SJSA1 (cell line): ENCODE measurements around the gene ABCC6. TPM values are rescaled to one million over a fixed set of nuclear protein-coding genes. Genes with fewer than 3 reads are reported as not detected.
"Not testable (repeated sequence)": the region's sequence is repeated elsewhere in the genome, so short reads cannot be mapped to it uniquely, and the experiment has no call there.

Experiments used
- DNase-seq, 2 experiments: peaks; one replicate each; pipeline ENCODE4 v3.0.0-alpha.2; 2015 to 2020; ENCODE audit warnings: low spot score in 2 of 2, low read depth in 1 of 2
- H3K27ac ChIP-seq: fragments of 250-450 bp; sonication (Bioruptor Pico); 2 replicates; pipeline ENCODE4 v1.5.1; 2020; ENCODE audit warnings: mild to moderate bottlenecking, moderate library complexity
- H3K27me3 ChIP-seq: fragments of 250-450 bp; sonication (Bioruptor Pico); replicated peaks from 2 replicates; pipeline ENCODE4 v1.5.1; 2020; ENCODE audit warnings: mild to moderate bottlenecking, moderate library complexity
- H3K36me3 ChIP-seq: fragments of 250-450 bp; sonication (Bioruptor Pico); 2 replicates; pipeline ENCODE4 v1.5.1; 2020; ENCODE audit warnings: mild to moderate bottlenecking
- H3K4me1 ChIP-seq: fragments of 250-450 bp; sonication (Bioruptor Pico); replicated peaks from 2 replicates; pipeline ENCODE4 v1.6.1; 2021; ENCODE audit warnings: mild to moderate bottlenecking
- H3K4me3 ChIP-seq: fragments of 250-450 bp; sonication (Bioruptor Pico); 2 replicates; pipeline ENCODE4 v1.5.1; 2020; ENCODE audit warnings: mild to moderate bottlenecking
- H3K9me3 ChIP-seq: fragments of 250-450 bp; sonication (Bioruptor Pico); replicated peaks from 2 replicates; pipeline ENCODE4 v1.5.1; 2020; ENCODE audit warnings: mild to moderate bottlenecking
- total RNA-seq: library from RNA; depleted of rRNA; stranded (reverse); fragments of >200 nt; shearing (Covaris generic); gene quantifications from 2 replicates; pipeline ENCODE4 v1.2.3, GENCODE V29; 2014

ABCC6 gene
- total RNA-seq, 1 experiment from 2014 or later: not detected

DNA sequence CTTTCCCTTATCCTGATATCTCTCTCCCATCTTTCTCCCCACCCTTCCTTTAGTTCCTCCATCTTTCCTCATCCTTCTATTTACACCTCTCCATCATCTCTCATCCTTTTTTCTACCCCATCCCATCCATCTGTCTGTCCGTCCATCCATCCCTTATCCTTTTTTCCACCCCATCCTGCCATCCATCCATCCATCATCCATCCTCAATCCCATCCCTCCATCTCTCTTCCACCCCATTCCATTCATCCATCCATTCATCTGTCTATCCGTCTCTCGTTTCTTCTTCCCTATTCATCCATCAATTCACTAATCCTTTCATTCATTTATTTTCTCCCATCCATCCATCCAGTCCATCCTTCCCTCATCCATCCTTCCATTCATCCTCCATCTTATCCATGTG is 68.1 kb downstream of the ABCC6 start:
- Histone ChIP-seq H3K27me3 (no peaks in the 10 kb centered on the region), H3K9me3 (peaks cover 22% of the 10 kb centered on the region), H3K4me3 (no peak overlapping the region), H3K4me1 (no peaks in the 10 kb centered on the region), H3K36me3 (no peaks in the 10 kb centered on the region), H3K27ac (no peak overlapping the region)
- DNase-seq: no peak

DNA sequence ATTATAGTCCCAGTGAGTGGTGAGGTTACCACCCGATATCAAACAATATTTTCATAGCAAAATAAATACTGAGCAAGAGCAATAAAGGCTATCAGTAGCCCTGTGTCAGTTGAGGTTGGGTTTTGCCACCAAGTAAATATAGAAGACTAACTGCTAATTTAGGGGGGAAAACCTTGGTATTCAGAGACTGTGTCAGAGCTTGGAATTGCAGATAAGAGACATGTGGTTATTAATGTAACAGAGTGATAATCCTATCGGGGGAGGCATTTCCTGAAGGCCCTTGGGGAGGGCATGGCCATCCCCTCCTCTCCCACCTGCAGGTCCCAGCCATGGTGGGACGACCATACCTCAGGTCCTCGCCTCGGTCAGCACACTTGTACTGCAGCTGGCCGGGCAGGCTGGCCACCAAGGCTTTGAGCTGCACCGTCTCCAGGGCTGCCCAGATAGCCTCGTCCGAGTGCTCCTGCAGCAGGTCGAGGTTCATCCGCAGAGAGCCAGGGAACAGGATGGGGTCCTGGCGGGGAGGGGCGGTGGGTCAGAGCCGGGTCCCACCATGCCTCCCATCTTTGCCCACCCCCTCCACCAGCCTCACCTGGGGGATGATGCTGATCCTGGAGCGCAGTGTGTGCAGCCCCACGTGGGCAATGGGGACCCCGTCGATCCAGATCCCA is 68.9 kb downstream of the ABCC6 start:
- Histone ChIP-seq H3K9me3 (peaks cover 14% of the 10 kb centered on the region), H3K4me1 (no peaks in the 10 kb centered on the region), H3K36me3 (no peaks in the 10 kb centered on the region), H3K27ac (no peak overlapping the region), H3K4me3 (no peak overlapping the region), H3K27me3 (no peaks in the 10 kb centered on the region)
- no peak for DNase-seq

DNA sequence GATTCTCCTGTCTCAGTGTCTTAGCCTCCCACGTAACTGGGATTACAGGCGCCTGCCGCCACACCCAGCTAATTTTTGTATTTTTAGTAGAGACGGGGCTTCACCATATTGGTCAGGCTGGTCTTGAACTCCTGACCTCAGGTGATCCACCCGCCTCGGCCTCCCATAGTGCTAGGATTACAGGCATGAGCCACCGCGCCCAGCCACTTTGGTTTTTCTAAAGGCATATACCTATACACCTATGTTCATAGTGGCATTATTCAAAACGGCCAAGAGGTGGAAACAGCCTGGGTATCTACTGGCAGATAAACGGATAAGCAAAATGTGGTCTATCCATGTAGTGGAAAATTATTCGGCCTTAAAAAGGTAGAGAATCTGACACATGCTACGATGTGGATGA is 70.3 kb downstream of the ABCC6 start:
- H3K27me3 ChIP-seq, DNase-seq, H3K4me3 ChIP-seq, H3K36me3 ChIP-seq, H3K4me1 ChIP-seq, H3K9me3 ChIP-seq, H3K27ac ChIP-seq: not testable (repeated sequence)

DNA sequence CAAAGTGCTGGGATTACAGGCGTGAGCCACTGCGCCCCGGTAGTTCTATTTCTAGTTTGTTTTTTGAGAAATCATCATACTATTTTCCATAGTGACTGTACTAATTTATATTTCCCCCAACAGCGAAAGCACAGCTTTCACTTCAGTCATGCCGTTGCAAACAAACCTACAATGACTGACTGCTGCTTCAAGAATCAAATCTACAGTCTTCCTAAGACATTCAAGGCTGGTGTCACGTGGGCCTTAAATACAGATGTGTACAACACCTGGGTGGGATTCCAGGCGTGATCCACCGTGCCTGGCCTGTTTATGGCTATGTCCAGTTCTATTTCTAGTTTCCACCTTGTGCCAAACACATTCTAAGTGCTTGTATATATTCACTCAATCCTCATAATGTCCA is 72.0 kb downstream of the ABCC6 start:
- no peaks in the 10 kb centered on the region for H3K9me3 ChIP-seq
- H3K27me3 ChIP-seq: no peaks in the 10 kb centered on the region
- H3K27ac ChIP-seq: no peak overlapping the region
- no peak overlapping the region for H3K4me3 ChIP-seq
- peaks cover 8% of the 10 kb centered on the region; the same call in 1 of the 2 replicates for H3K36me3 ChIP-seq
- no peak for DNase-seq
- no peaks in the 10 kb centered on the region for H3K4me1 ChIP-seq

DNA sequence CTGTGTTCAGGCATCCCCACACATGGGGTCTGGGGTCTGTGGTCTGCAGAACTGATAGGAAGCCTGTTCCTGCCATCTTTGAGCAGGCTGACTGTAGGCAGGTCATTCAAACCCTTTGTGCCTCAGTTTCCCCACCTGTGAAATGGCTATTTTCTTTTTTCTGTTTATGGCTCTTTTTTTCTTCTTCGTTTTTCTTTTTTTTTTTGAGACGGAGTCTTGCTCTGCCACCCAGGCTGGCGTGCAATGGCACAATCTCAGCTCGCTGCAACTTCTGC is 72.5 kb downstream of the ABCC6 start:
- no peak overlapping the region for H3K27ac ChIP-seq
- no peak overlapping the region for H3K4me3 ChIP-seq
- H3K27me3 ChIP-seq: no peaks in the 10 kb centered on the region

DNA sequence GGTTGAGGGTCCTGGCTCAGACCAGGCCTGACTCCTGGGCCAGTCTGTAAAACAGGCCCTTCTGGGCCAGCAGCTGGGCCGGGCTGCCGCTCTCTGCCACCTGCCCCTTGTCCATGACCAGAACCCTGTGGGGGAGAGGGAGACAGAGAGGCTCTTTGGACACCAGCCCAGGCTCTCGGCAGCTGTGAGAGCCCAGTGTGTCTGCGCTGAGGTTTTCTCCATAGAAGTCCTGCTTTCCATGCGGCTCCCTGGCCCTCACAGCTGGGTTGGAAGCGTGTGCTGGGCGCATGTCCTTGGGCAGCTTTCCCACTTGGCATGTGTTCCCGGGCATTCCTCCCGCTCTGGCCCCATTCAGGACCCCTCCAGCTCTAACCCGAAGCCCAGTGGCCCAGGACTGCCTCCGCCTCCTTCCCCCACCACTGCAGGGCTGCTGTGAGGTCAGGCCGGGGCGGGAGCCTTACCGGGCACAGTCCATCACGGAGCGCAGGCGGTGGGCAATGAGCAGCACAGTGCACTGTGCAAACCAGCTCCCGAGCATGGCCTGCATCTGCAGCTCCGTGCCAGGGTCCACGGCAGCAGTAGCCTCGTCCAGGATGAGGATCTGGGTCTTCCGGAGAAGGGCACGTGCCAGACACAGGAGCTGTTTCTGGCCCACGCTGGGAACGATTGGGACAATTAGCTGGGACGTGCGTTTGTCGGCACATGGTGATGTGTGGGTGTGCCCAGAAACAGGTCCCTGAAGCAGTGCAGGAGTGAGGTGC is 73.0 kb downstream of the ABCC6 start:
- no peak for DNase-seq
- Histone ChIP-seq H3K36me3 (peaks cover 15% of the 10 kb centered on the region; the same call in 1 of the 2 replicates), H3K4me1 (no peaks in the 10 kb centered on the region), H3K9me3 (no peaks in the 10 kb centered on the region), H3K27ac (no peak overlapping the region), H3K4me3 (no peak overlapping the region), H3K27me3 (no peaks in the 10 kb centered on the region)

More for the DNA sequence above, 72.5 kb downstream of the ABCC6 start:
- Histone ChIP-seq H3K9me3 (no peaks in the 10 kb centered on the region), H3K36me3 (peaks cover 12% of the 10 kb centered on the region; the same call in 1 of the 2 replicates), H3K4me1 (no peaks in the 10 kb centered on the region)
- no peak for DNase-seq

DNA sequence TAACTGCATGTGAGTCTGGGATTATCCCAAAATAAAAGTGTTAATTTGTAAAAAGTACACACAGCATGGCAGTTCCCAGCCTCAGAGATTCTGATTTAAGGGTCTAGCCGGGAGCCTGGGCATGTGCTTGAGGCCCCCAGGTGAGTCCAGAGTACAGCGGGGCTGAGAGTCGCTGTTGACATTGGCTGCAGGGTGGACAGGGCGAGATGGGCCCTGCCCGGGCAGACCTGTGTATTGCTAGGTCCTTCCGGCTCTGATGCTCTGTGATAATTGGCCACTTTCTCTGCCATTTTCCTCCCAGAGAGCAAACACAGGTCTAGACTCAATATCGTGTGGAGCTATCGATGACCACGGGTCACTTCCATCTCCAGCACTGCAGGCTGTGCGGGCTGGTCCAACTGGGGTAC is 73.6 kb downstream of the ABCC6 start:
- Histone ChIP-seq H3K36me3 (peaks cover 17% of the 10 kb centered on the region; the same call in 1 of the 2 replicates), H3K4me1 (no peaks in the 10 kb centered on the region), H3K27me3 (no peaks in the 10 kb centered on the region), H3K4me3 (no peak overlapping the region), H3K27ac (no peak overlapping the region), H3K9me3 (no peaks in the 10 kb centered on the region)
- no peak for DNase-seq

DNA sequence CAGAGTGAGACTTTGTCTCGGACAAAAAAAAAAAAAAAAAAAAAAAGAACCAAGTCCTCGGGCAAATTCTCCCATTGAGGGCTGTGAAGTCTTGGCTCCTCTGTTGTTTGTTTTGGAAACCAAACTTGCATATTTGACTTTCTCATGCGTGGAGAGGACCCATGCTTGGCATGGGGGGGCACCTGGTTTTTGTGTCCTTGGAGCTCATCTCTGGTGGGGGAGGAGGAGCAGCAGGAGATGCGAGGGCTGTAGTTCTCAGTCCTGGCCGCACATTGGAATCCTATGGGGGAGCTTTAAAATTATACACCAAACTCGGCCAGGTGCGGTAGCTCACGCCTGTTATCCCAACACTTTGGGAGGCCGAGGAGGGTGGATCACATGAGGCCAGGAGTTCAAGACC is 74.5 kb downstream of the ABCC6 start:
- Histone ChIP-seq H3K4me1 (no peaks in the 10 kb centered on the region), H3K9me3 (no peaks in the 10 kb centered on the region), H3K27me3 (no peaks in the 10 kb centered on the region), H3K36me3 (peaks cover 26% of the 10 kb centered on the region; the same call in 1 of the 2 replicates), H3K4me3 (no peak overlapping the region), H3K27ac (no peak overlapping the region)
- DNase-seq: no peak

DNA sequence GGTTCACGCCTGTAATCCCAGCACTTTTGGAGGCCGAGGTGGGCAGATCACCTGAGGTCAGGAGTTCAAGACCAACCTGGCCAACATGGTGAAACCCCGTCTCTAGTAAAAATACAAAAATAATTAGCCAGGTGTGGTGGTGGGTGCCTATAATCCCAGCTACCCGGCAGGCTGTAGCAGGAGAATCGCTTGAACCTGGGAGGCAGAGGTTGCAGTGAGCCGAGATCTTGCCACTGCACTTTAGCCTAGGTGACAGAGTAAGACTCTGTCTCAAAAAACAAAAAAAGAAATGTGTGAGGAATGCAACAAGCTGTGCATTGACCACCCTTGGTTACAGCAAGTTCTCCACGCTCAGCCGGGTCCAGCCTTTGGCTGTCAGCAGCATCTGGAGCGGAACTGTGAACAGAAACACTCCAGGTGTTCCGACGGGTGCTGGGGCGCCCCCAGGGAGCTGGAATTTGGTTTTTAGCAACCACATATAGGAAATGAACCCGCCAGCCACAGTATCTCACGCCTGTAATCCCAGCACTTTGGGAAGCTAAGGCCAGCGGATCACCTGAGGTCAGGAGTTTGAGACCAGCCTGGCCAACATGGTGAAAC is 75.2 kb downstream of the ABCC6 start:
- not testable (repeated sequence) for H3K27ac ChIP-seq, H3K4me1 ChIP-seq, DNase-seq, H3K27me3 ChIP-seq, H3K4me3 ChIP-seq, H3K9me3 ChIP-seq
- H3K36me3 ChIP-seq: peaks cover 30% of the 10 kb centered on the region; the same call in 1 of the 2 replicates

DNA sequence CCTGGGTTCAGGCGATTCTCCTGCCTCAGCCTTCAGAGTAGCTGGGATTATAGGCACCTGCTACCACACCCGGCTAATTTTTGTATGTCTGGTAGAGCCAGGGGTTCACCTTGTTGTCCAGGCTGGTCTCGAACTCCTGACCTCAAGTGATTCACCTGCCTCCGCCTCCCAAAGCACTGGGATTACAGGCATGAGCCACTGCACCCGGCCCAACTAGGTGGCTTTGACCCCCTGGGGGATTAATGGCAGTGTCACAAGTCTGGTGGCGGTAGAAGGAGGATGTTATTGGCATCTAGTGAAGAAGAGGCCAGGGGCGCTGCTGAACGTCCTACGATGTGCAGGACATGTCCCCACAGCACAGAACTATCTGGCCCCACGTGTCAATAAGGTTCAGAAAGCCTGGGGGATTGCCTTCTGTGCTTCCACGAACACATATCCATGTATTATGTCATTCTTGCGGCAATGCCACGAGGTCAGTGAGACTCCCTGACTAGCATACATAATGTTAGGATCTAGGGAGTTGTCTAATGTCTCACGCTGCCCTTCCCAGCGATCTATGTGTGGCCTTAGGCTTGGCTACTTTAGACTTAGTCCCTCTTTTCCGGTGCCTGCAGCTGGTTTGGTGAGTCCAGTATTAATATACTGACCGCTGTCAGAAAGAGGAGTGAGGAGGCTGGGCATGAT is 75.8 kb downstream of the ABCC6 start:
- Histone ChIP-seq H3K4me3 (no peak overlapping the region), H3K27ac (no peak overlapping the region), H3K36me3 (peaks cover 34% of the 10 kb centered on the region; the same call in 1 of the 2 replicates), H3K9me3 (no peaks in the 10 kb centered on the region), H3K4me1 (no peaks in the 10 kb centered on the region), H3K27me3 (no peaks in the 10 kb centered on the region)
- no peak for DNase-seq

DNA sequence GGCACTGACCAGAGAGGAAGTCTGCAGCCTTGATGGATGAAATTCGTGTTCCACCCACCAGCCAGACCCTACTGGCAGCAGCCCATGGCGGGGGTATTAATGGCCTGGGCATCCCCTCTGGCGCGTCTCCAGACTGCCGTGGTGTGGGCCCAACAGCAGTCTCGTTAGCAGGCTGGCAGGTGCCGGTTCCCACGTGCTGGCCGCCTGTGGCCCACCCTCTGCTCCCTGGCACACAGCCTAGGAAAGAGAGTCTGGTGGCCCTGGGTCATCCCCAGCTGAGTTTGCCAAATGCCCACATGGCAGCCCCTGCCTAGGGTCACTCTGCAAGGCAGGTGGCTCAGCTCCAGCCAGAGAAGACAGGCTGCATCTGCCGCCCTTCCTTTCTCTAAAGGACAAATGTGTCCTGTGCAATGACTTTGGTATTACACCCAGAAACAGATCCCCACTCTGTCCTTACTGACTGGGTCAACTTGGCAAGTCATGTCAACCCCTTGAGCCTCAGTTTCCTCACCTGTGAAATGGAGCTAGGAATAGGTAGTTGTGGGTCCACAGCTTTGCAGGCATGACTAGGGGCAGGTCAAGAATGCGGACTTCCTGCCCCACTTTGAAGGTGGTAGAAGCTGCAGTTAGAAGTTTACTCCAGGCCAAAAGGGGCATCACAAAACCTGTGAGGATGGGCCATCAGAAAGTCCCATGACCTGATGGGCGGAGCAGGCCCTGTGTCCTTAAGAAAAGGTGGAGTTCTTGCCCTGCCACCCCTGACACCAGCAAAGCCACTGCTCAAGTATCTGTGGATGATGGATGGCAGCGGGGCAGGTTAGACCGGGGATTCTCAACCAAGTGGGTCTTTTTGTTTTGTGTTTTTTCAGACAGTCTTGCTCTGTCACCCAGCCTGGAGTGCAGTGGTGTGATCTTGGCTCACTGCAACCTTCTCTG is 76.6 kb downstream of the ABCC6 start:
- H3K36me3 ChIP-seq: peaks cover 40% of the 10 kb centered on the region
- H3K9me3 ChIP-seq: no peaks in the 10 kb centered on the region
- DNase-seq: no peak
- no peaks in the 10 kb centered on the region for H3K4me1 ChIP-seq
- no peak overlapping the region for H3K27ac ChIP-seq
- no peaks in the 10 kb centered on the region for H3K27me3 ChIP-seq
- no peak overlapping the region for H3K4me3 ChIP-seq

DNA sequence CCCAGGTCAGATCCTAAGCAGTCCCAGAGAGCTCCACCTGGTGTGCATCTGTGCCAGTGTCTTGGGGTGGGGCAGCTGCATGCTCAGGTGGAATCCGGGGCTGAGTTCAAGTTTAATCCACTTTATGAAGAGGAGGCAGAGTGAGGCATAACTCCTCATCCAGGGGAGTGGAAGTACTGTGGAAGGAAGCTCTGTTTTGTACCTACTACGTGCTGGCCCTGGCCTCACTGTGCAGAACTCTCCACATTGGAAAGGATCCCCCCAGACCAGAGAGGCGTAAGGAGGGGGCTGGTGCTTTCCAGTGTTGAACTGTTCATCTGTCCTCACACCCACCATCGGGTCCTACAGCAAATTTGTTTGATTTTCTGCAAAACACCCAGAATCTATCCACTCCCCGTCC is 78.0 kb downstream of the ABCC6 start:
- DNase-seq: no peak
- Histone ChIP-seq H3K36me3 (peaks cover 53% of the 10 kb centered on the region), H3K27me3 (no peaks in the 10 kb centered on the region), H3K27ac (no peak overlapping the region), H3K9me3 (no peaks in the 10 kb centered on the region), H3K4me3 (no peak overlapping the region), H3K4me1 (no peaks in the 10 kb centered on the region)

DNA sequence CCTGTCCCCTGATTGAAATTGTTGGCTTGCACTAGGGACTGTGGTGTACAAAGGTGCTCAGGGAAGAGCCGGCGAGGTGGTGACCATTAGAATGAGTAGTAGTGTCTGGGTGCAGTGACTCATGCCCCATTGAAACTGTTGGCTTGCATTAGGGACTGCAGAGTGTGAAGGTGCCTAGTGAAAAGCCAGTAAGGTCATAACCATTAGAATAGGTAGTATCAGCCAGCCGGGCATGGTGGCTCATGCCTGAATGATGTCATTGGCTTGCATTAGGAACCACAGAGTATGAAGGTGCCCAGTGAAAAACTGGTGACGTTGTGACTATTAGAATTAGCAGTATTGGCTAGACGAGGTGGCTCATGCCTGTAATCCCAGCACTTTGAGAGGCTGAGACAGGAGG is 78.9 kb downstream of the ABCC6 start:
- H3K36me3 ChIP-seq: peaks cover 61% of the 10 kb centered on the region
- H3K4me3 ChIP-seq: no peak overlapping the region
- H3K4me1 ChIP-seq: no peaks in the 10 kb centered on the region
- no peaks in the 10 kb centered on the region for H3K9me3 ChIP-seq
- H3K27ac ChIP-seq: no peak overlapping the region
- no peaks in the 10 kb centered on the region for H3K27me3 ChIP-seq
- no peak for DNase-seq
